Effector memory CD4-positive, alpha-beta T cell (primary cell): ENCODE data around the gene NT5DC1.

ENCODE experiments used
- DNase-seq, 3 donors: peaks; one replicate each; pipeline ENCODE4 v3.0.0-alpha.2; 2020
- H3K27ac ChIP-seq: 2 replicates; pipeline ENCODE4 v1.7.0; 2013; ENCODE audit warnings: mild to moderate bottlenecking, low read length, moderate library complexity; ENCODE audit not compliant: insufficient read depth, poor library complexity, severe bottlenecking
- H3K27me3 ChIP-seq: replicated peaks from 2 replicates; pipeline ENCODE4 v1.7.0; 2013; ENCODE audit warnings: mild to moderate bottlenecking, low read length; ENCODE audit not compliant: insufficient read depth, control insufficient read depth, poor library complexity, severe bottlenecking
- H3K36me3 ChIP-seq: 2 replicates; pipeline ENCODE4 v1.7.0; 2013; ENCODE audit warnings: mild to moderate bottlenecking, low read length, moderate library complexity; ENCODE audit not compliant: control insufficient read depth, insufficient read depth
- H3K4me1 ChIP-seq: 2 replicates; pipeline ENCODE4 v1.7.0; 2013; ENCODE audit warnings: low read length, mild to moderate bottlenecking; ENCODE audit not compliant: control insufficient read depth, insufficient read depth, poor library complexity, severe bottlenecking
- H3K4me3 ChIP-seq: 2 replicates; pipeline ENCODE4 v1.7.0; 2013; ENCODE audit warnings: low read length, low read depth, mild to moderate bottlenecking; ENCODE audit not compliant: insufficient read depth, poor library complexity, severe bottlenecking
- H3K9me3 ChIP-seq: 2 replicates; pipeline ENCODE4 v1.7.0; 2013; ENCODE audit warnings: mild to moderate bottlenecking, low read length, moderate library complexity; ENCODE audit not compliant: control insufficient read depth

NT5DC1 gene

DNA sequence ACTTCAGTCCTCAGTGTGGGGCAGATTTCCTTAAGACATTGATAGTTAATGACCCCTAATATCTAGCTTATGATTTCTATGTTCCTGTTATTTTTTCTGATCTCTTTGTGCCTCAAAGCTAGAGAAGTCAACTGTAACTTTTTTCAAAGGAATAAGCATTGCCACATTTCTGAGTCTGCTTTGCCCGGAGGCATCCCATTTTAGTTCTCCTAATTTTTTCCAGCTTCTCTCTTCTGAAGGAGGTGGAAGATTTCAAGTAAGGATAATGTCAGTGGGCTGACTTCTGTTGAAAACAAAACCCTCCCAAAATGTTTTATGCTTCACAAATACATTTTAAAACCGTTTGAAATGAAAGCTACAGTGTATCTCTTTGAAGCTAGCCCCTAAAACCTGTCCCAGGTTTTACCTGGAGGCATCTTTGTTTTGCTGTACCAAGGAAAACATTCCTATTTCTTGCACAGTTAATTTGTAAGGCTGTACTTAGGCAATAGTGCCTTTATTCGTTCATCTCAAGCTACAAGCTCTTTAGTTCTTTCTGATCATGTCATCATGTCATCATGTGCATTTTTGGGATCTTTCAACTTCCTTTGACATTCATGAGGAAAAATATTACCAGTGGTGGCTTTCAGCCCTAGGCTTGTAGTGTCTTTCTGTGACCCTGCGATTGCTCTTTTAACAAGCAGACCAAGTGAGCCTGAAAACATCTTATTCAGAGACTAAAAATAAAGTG lies 107.6 kb downstream of the NT5DC1 start:
- no peak overlapping the region for H3K27ac ChIP-seq
- no peaks in the 10 kb centered on the region for H3K9me3 ChIP-seq
- H3K4me1 ChIP-seq, result no peaks in the 10 kb centered on the region
- H3K36me3 ChIP-seq, result peaks cover 4% of the 10 kb centered on the region
- no peak overlapping the region for H3K4me3 ChIP-seq
- DNase-seq, result no peak
- no peaks in the 10 kb centered on the region for H3K27me3 ChIP-seq

DNA sequence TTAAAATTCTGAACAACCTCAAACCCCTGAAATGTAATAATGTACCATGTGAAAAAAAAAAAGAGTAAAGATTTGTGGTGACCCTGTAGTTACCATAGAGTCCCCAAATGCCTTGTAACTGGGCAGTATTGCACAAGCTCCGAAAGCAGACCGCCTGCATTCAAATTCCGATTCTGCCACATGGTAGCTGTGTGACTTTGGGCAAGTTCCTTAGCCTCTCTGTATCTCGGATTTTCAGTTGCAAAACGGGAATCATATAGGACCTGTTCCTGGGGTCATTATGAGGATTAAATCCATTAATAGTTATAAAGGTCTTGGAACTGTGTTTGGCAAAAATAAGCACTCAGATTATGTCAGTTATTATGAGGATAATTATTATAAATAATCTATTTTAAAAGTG lies 109.7 kb downstream of the NT5DC1 start:
- H3K27ac ChIP-seq, result no peak overlapping the region
- peaks cover 4% of the 10 kb centered on the region for H3K36me3 ChIP-seq
- H3K4me1 ChIP-seq, result no peaks in the 10 kb centered on the region
- no peaks in the 10 kb centered on the region for H3K9me3 ChIP-seq
- H3K4me3 ChIP-seq, result no peak overlapping the region
- no peak for DNase-seq
- H3K27me3 ChIP-seq, result no peaks in the 10 kb centered on the region

DNA sequence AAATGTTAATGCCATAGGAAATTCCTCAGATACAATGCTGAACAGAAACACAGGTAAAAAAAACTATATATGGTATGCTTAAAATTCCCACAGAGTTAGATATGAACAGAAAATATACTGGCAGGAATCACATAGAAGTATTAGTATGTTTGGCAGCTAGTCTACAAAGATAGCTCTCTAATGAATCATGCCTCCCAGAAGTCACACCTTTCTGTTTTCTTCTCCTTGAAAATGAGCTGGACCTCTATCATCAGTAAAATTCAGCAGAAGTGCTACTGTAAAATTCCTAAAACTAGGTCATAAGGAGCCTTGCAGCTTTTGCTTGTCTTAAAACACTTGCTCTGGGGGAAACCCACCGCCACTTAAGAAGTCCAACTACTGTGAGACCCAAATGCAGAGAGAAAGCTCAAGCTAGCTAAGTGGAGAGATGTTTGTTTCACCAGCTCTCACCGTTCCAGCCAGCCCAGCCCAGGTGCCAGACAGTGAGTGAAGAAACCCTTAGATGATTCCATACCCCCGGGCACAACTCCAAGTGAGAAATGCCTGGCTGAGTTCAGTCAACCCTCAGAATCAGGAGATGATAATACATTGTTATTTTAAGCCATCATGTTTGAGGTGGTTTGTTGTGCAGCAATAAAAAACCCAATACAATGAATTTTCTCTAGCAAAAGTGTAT lies 110.2 kb downstream of the NT5DC1 start:
- H3K27me3 ChIP-seq, result no peaks in the 10 kb centered on the region
- no peak overlapping the region for H3K4me3 ChIP-seq
- no peaks in the 10 kb centered on the region for H3K9me3 ChIP-seq
- DNase-seq, result no peak
- peaks cover 4% of the 10 kb centered on the region for H3K36me3 ChIP-seq
- no peaks in the 10 kb centered on the region for H3K4me1 ChIP-seq
- H3K27ac ChIP-seq, result no peak overlapping the region

DNA sequence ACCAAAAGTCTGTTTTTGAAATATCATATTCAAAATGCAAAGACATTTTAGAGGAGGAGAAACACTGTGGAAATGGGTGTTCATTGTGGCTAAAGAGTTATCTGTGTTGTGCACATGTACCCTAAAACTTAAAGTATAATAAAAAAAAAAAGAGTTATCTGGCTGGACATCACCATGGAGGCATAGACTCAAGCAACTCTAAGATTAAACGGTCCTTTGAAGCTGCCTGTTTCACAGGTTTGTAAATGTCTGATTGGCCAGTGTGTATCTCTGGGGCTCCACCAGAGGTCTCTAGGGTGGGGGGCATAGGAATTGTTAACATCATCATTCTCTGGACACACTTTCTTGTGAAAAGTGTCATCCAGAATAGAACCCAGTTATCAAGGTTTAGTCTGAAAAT lies 114.0 kb downstream of the NT5DC1 start:
- DNase-seq, result no peak
- Histone ChIP-seq H3K4me1 (no peaks in the 10 kb centered on the region), H3K9me3 (no peaks in the 10 kb centered on the region), H3K27me3 (no peaks in the 10 kb centered on the region), H3K27ac (no peak overlapping the region), H3K4me3 (no peak overlapping the region), H3K36me3 (no peaks in the 10 kb centered on the region)

DNA sequence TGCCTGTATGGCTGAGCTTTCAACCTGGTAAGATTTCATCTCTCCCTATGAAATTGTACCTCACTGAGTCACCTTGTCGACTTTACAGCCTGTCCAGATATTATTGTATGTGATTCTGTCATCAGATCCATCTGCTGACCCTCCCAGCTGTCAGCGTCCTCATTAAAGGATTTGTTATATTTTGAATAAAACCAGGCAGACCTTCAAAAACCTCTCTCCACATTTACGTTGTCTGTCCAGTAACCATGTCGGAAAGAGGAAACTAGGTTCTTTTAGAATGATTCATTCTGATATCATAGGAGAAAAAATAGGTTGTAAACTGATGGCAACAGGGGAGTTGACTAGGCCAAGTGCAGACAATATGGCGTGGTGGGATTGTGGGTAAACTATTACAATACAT lies 114.8 kb downstream of the NT5DC1 start:
- no peak for DNase-seq
- H3K27me3 ChIP-seq, result no peaks in the 10 kb centered on the region
- no peak overlapping the region for H3K27ac ChIP-seq
- no peak overlapping the region for H3K4me3 ChIP-seq
- H3K4me1 ChIP-seq, result no peaks in the 10 kb centered on the region
- H3K9me3 ChIP-seq, result no peaks in the 10 kb centered on the region
- H3K36me3 ChIP-seq, result no peaks in the 10 kb centered on the region

DNA sequence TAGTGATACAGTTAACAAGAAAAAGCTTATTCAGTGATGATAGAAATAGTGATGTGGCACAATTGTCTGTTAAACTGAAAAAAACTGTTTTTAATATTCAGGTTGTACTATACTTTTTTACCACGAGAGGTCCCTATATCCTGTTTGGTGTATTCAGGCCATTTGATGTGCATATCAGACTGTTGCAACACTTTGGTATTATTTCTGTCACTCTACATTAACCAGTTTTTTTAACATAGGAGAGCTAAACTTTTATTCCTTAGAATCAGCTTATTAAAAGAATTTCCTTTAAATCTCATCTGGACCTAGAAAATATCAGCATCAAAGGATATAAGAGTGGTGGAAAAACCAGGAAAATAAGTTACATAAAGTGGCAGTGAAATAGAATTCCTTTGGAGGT lies 116.4 kb downstream of the NT5DC1 start:
- DNase-seq, result no peak
- H3K36me3 ChIP-seq, result no peaks in the 10 kb centered on the region
- H3K27ac ChIP-seq, result no peak overlapping the region
- no peaks in the 10 kb centered on the region for H3K9me3 ChIP-seq
- H3K4me1 ChIP-seq, result no peaks in the 10 kb centered on the region
- H3K27me3 ChIP-seq, result no peaks in the 10 kb centered on the region
- H3K4me3 ChIP-seq, result no peak overlapping the region

DNA sequence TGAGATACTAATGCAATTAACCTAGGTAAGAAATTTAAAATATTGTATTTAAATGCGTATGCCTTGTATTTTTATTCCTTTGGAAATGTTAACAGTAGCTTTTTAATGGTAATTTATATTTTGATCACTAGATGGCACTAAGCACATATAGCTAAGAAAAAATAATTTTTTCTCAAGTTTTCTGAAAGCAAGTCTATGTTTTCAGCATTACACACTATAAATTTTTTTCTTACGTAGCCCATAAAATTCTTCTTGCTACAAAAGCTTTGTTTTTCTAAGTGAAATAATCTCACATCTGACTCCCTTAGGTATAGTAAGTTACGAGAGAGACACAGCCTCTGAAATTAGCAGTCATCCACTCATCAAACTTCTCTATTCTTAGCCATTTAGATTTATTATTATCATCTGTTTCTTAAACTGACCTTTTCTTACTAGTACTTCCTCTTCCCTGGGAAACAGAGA lies 117.5 kb downstream of the NT5DC1 start:
- no peak overlapping the region for H3K27ac ChIP-seq
- H3K4me3 ChIP-seq, result no peak overlapping the region
- H3K9me3 ChIP-seq, result no peaks in the 10 kb centered on the region
- H3K36me3 ChIP-seq, result no peaks in the 10 kb centered on the region
- H3K4me1 ChIP-seq, result no peaks in the 10 kb centered on the region
- H3K27me3 ChIP-seq, result no peaks in the 10 kb centered on the region
- no peak for DNase-seq

- Histone ChIP-seq H3K4me1 (no peaks in the 10 kb centered on the region), H3K36me3 (no peaks in the 10 kb centered on the region), H3K9me3 (no peaks in the 10 kb centered on the region), H3K27me3 (no peaks in the 10 kb centered on the region), H3K27ac (no peak overlapping the region), H3K4me3 (no peak overlapping the region)
- DNase-seq, result no peak
These were observed 118.2 kb downstream of the NT5DC1 start for GRCh38 chr6:116218866-116219265.

GRCh38 chr6:116221067-116221466 lies 120.4 kb downstream of the NT5DC1 start:
- no peaks in the 10 kb centered on the region for H3K27me3 ChIP-seq
- no peak for DNase-seq
- no peaks in the 10 kb centered on the region for H3K36me3 ChIP-seq
- no peak overlapping the region for H3K27ac ChIP-seq
- H3K9me3 ChIP-seq, result no peaks in the 10 kb centered on the region
- no peak overlapping the region for H3K4me3 ChIP-seq
- H3K4me1 ChIP-seq, result no peaks in the 10 kb centered on the region

DNA sequence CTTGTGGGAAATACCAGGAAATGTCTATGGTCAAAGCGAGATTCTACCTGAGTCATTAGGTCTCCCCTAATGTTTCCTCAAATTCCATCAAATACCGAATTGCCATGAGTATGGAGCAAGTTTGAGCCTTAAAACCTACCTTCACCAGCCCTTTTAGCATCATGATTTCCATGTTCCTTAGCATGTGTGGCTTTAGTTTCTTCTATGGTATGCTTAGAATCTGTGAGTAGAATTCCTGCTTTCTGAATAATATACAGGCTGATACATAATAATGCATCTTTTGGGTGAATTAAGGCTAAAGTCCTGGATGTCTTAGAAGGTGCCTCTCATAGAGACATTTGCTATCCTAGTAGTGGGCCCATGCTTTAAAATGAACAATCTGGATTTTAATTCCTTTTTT lies 121.3 kb downstream of the NT5DC1 start:
- Histone ChIP-seq H3K4me3 (no peak overlapping the region), H3K36me3 (no peaks in the 10 kb centered on the region), H3K9me3 (no peaks in the 10 kb centered on the region), H3K27me3 (no peaks in the 10 kb centered on the region), H3K4me1 (no peaks in the 10 kb centered on the region), H3K27ac (no peak overlapping the region)
- no peak for DNase-seq
